ENCODE results near the gene SRSF8. TPM values are rescaled to one million over a fixed set of nuclear protein-coding genes. Genes with fewer than 3 reads are reported as not detected.

The SRSF8 gene
- total and polyA plus RNA-seq, 9 of the 15 experiments (the other 6 are each of a cell fraction or from before 2014, with no cell fraction given): 18.0 to 53.4 (median 27.9) TPM

- TF ChIP-seq ARID1B (IDR thresholded peaks at IDR 0.05): peak; percentile 99
- 0 out of 2 replicates have a peak, but pooled peaks have one; percentile 46 for TF ChIP-seq MTA3 (IDR thresholded peaks at IDR 0.05; ENCODE audit: borderline replicate concordance)
- no peak for TF ChIP-seq MED1 (CRISPR knock-in tag; IDR thresholded peaks at IDR 0.05; ENCODE audit: borderline replicate concordance)
- TF ChIP-seq, protein P1, sequence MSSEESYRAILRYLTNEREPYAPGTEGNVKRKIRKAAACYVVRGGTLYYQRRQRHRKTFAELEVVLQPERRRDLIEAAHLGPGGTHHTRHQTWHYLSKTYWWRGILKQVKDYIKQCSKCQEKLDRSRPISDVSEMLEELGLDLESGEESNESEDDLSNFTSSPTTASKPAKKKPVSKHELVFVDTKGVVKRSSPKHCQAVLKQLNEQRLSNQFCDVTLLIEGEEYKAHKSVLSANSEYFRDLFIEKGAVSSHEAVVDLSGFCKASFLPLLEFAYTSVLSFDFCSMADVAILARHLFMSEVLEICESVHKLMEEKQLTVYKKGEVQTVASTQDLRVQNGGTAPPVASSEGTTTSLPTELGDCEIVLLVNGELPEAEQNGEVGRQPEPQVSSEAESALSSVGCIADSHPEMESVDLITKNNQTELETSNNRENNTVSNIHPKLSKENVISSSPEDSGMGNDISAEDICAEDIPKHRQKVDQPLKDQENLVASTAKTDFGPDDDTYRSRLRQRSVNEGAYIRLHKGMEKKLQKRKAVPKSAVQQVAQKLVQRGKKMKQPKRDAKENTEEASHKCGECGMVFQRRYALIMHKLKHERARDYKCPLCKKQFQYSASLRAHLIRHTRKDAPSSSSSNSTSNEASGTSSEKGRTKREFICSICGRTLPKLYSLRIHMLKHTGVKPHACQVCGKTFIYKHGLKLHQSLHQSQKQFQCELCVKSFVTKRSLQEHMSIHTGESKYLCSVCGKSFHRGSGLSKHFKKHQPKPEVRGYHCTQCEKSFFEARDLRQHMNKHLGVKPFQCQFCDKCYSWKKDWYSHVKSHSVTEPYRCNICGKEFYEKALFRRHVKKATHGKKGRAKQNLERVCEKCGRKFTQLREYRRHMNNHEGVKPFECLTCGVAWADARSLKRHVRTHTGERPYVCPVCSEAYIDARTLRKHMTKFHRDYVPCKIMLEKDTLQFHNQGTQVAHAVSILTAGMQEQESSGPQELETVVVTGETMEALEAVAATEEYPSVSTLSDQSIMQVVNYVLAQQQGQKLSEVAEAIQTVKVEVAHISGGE (CRISPR knock-in tag; IDR thresholded peaks at IDR 0.05): peak in 1 of 3 experiments; percentile 58; a peak in 1 of 6 replicates
- no peak for TF ChIP-seq PCBP1 (IDR thresholded peaks at IDR 0.05; ENCODE audit: low read depth, low read length, poor library complexity, severe bottlenecking)
- no peak for TF ChIP-seq SIN3B (IDR thresholded peaks at IDR 0.05; ENCODE audit: low read depth)
- TF ChIP-seq CSDE1 (IDR thresholded peaks at IDR 0.05): no peak
- TF ChIP-seq DACH1 (IDR thresholded peaks at IDR 0.05; ENCODE audit: partially characterized antibody): no peak
- TF ChIP-seq KLF1 (tag; IDR thresholded peaks at IDR 0.05): no peak
- peak; percentile 96 for TF ChIP-seq DPF2 (IDR thresholded peaks at IDR 0.05)
- TF ChIP-seq GTF2A2 (tag; IDR thresholded peaks at IDR 0.05): no peak
- no peak for TF ChIP-seq TCF7L2 (IDR thresholded peaks at IDR 0.05; ENCODE audit: low read depth, low read length)
- TF ChIP-seq ARID2 (IDR thresholded peaks at IDR 0.05): no peak
- no peak for TF ChIP-seq NR2C1 (IDR thresholded peaks at IDR 0.05)
- peak; percentile 57 for TF ChIP-seq NR2C1 (tag; IDR thresholded peaks at IDR 0.05)
- TF ChIP-seq NR2C2 (CRISPR knock-in tag; IDR thresholded peaks at IDR 0.05): no peak
- TF ChIP-seq NR2C2 (tag; IDR thresholded peaks at IDR 0.05): no peak; the same call in 1 of the 2 replicates
- TF ChIP-seq ZNF316 (IDR thresholded peaks at IDR 0.05): no peak
- 0 out of 2 replicates have a peak, but pooled peaks have one; percentile 35 for TF ChIP-seq ZFPM2 (CRISPR knock-in tag; IDR thresholded peaks at IDR 0.05)
- TF ChIP-seq TOE1 (IDR thresholded peaks at IDR 0.05; ENCODE audit: borderline replicate concordance): peak; percentile 72; the same call in 1 of the 2 replicates
- no peak for TF ChIP-seq TOE1 (CRISPR knock-in tag; IDR thresholded peaks at IDR 0.05; ENCODE audit: borderline replicate concordance, low read depth)
- TF ChIP-seq ZNF140 (CRISPR knock-in tag; IDR thresholded peaks at IDR 0.05): no peak
- peak; percentile 68; the same call in 1 of the 2 replicates for TF ChIP-seq ZNF583 (CRISPR knock-in tag; IDR thresholded peaks at IDR 0.05)
- 0 out of 2 replicates have a peak, but pooled peaks have one; percentile 10 for TF ChIP-seq SPI1 (IDR thresholded peaks at IDR 0.05; ENCODE audit: borderline replicate concordance, low read depth, low read length)
- TF ChIP-seq SRF (CRISPR knock-in tag; IDR thresholded peaks at IDR 0.05): peak in 1 of 2 experiments; percentile 33; a peak in 1 of 4 replicates
- TF ChIP-seq, protein P2, sequence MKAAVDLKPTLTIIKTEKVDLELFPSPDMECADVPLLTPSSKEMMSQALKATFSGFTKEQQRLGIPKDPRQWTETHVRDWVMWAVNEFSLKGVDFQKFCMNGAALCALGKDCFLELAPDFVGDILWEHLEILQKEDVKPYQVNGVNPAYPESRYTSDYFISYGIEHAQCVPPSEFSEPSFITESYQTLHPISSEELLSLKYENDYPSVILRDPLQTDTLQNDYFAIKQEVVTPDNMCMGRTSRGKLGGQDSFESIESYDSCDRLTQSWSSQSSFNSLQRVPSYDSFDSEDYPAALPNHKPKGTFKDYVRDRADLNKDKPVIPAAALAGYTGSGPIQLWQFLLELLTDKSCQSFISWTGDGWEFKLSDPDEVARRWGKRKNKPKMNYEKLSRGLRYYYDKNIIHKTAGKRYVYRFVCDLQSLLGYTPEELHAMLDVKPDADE (conservative IDR thresholded peaks at IDR 0.05; ENCODE audit: control insufficient read depth, low read depth, low read length): no peak
- TF ChIP-seq NEUROD1 (IDR thresholded peaks at IDR 0.05; ENCODE audit: borderline replicate concordance, low read depth, low read length, partially characterized antibody): peak; percentile 28
Measured at GRCh38 chr11:95100191-95100648, 33.5 kb downstream of the SRSF8 start (continued).
